ENCODE results near the gene ACOT7.

Gene ACOT7

DNA sequence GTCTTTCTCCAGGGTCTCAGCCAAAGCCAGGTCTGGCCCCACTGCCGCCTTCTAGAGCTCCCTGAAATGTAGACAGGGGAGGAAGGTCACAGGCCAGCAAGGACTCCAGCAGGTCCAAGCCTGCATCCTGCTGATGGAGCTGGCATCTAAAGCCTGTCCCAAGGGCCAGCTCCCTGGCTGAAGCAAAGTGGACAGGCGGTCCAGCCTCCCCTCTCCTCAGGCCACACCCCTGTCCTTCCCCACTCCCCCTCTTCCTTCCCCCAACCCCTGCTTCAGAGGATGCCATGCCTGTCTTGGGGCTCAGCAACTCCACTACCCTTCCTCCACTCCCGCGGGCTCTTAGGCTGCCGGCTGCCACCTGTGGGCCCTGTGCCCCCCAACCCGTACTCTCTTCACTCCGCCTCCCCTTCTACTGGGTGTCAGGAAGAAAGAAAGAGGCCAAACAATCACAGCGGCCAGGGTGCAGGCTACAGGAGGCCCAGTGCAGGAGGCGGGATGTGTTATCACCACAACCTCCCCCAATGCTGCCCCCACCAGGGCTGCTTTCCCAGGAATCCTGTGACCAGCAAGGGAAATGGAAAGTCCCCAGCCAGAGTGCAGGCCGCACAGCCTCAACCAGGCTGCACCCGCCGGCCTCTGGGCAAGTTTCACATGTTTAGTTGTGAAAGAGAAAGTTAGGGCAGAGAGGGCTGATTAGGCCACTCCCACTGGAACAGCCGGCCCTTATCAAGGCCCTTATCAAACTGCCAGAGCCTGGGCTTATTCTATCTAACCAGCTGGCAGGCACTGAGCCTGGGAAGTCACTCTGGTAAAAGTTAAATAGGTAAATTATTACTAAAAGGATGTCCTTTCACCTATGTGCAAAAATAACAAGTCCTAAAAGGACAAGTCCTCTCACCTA lies 34.1 kb downstream of the ACOT7 start:
- DNase-seq, result no peak

DNA sequence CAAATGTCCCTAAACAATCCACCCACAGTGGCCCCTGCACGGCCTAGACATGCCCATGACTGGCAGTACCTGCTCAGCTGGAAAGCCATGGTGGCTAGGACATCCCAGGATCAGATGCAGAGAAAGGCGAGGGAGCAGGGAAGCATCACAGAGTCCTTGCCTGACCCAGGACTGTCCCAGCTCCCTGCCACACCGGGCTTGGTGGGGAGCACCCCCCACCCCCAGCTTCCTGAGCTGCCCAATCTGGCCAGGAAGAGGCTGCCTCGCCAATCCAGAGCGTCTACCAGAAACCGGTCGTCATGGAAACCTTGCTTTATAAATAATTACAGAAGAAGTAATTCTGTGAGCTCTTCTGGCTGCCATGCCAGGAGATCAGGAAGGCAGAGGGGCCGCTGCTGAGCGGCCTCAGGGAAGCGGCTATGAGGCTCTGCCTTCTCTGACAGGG lies 34.8 kb downstream of the ACOT7 start:
- DNase-seq, result no peak

DNA sequence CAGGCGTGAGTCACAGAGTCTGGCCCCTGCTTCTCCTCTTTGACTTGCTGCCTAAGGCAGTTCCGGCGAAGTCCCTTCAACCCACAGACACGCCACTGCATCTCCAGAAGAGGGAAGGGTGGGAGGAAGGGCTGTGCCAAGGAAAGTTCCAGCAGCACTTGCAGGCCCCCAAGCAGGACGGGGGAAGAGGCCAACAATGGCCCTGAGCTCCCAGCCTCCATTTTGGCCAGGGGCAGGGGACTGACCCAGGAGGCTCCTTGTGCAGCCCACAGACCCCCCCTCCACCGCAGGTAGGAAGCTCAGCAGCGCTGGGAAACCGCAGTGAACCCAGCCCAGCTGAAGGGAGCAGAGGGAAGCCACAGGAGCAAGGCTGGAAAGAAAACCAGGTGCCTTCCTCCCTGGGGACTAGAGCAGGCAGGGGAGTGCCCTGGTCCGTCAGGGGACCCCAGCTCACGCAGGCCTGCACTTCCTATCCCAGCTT lies 35.4 kb downstream of the ACOT7 start:
- no peak for DNase-seq

DNA sequence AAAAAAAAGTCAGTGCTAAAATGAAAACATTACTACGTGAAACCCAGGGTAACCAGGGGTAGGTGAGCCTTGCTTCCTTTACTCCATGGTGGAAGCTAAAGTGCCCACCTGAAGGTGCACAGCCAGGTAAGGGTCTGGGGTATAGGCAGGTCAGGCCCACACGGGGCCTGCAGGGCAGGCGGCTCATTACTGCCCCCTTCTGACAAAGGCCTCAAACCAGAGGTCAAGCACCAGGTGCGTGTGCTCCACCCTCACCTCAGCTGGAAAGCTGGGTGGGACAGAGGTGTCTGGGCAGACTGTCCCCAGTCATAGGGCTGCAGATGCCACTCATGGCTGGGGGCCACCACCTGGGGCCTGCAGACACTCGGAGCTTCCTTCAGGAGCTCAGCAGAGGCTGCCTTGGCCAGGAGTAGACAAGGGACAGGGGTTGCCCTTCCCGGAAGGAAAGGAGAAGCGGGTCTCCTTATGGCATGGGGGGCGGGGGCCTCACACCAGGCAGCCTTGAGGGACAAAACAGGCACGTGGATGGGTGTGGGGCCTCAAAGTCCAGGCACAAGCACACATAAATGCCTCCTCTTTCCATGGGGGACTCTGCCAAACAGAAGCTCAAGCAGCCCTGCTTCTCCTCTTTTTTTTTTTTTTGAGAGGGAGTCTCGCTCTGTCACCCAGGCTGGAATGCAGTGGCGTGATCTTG lies 36.2 kb downstream of the ACOT7 start:
- no peak for DNase-seq

DNA sequence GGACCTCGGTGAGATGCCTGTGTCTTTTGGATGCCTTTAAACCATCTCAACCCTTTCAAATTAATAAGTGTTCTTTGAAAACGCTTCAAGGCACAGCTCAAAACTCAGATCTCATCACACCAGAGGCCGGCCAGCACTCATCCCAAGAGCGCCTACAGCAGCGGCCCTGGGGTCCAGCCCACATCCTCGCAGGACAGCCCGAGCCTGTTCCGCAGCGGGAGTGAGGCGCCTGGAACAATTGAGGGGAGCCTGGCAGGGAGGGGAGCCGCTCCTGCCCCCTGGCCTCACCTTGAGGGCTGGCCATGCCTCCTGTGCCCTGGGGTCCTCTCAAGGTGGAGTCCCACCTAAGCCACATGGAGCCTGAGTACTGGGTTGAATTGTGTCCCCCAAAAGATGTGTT lies 37.9 kb downstream of the ACOT7 start:
- no peak for DNase-seq

DNA sequence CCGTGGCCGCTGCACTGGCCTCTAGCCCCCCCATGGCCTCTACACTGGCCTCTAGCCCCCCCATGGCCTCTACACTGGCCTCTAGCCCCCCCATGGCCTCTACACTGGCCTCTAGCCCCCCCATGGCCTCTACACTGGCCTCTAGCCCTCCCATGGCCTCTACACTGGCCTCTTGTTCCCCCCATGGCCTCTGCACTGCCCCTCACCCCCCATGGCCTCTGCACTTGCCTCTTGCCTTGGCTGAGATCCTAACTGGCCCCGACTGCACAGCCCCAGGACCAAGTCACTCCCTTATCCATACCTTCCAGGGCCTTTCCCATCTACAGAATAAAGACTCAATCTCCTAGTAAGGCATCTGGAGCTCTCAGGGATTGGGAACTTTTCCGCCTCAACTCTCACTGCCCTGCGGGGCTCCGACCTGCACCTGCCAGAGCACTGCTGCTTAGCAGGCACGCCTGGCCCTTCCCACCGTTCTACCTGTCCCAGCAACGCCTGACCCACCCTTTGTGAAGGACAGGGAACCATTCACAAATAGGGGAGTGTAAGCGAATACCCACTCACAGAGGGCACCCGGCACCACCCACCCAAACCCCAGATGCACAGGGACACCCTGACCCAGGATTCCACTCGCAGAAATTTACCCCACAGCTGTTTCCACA lies 38.8 kb downstream of the ACOT7 start:
- no peak for DNase-seq

DNA sequence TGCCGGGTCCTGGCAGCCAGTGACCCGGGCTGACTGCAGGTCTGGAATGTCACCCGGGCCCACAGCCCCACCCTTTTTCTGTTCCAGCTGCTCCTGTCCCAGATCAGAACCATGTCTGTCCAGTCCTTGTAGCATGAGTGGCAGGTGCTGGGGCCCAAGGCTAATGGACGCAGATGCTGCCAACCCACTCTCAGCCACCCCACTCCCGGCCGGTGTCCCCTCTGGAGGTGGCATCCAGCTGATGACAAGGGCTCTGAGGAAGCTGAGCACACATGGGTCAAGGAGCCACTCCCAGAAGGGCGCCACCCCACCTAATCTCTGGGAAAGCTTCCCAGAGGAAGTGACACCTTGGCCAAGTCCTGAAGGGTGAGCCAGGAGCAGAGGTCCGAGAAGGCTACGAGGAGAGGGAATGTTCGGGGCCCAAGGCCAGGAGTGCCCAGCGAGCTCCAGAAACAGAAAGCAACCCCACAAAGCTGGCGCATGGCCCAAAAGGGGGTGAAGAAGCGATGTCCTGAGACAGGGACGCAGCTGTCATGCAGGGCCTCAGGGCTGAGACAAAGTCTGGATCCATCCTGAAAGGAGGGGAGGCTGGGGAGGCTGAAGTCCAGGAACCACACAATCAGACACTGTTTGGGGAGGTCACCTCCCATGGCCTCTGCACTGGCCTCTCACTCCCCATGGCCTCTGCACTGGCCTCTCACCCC lies 39.5 kb downstream of the ACOT7 start:
- no peak for DNase-seq

DNA sequence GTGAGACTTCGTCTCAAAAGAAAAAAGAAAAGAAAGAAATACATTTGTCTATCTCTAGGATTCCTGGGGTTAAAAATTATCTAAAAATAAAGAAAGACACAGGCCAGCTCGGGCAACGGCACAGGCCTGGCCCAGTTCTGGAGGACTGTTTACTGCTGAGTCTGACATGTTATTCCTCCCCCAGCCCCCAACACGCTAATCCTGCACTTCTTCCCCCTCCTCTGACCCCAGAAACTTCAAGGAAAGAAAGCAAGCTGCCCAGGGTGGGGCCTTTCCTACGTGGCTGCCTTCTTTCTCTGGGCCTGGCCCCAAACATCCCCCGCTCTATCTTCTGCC lies 40.0 kb downstream of the ACOT7 start:
- DNase-seq, result no peak

DNA sequence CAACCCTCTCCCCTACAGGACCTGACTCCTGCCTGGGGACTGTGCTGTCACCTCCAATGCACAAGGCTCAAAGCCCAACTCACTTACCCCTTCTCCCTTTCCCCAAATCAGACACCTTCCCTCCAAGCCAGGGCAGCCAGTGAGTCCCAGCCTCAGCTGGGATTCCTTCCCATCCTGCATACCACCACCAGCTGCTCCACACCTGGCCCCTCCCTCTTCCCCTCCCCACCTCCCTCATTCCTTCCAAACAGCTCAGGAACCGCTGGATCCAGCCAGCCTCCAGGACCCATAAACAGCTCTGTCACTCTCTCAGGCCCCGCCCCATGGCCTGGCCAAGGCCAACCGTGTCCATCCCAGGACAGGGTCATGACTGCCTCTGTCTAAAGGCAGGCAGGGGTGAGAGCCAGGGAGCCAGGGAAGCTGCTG lies 41.4 kb downstream of the ACOT7 start:
- no peak for DNase-seq

DNA sequence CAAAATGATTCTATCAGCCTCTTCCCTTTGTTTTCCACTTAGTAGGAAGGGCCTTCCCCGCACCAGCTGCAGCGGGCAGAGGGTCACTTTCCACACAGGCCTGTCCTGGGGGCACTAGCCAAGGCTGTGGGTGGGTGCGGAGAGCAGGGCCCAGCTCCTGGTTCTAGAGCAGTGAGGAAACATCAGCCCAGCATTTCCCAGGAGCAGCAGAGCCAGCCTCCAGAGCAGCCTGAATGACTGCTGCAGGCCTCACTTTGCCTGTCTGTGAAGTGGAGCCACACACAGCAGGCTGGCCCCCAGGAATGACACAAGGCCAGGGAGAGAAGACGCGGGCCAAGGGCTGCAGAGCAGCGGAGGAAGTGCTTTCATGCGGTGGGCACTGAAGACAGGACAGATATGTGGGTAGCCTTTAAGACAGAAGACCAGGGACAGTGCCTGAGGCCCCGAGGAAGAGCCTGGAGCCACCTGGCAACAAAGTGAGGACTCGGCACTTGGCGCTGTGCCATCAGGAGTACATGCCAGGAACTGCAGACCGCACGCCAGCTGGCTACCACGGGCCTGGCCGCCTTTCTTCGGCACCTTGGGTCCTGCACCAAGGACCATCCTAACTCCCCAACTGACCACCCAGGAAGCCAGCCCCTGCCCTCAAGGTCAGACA lies 42.0 kb downstream of the ACOT7 start:
- DNase-seq, result no peak

DNA sequence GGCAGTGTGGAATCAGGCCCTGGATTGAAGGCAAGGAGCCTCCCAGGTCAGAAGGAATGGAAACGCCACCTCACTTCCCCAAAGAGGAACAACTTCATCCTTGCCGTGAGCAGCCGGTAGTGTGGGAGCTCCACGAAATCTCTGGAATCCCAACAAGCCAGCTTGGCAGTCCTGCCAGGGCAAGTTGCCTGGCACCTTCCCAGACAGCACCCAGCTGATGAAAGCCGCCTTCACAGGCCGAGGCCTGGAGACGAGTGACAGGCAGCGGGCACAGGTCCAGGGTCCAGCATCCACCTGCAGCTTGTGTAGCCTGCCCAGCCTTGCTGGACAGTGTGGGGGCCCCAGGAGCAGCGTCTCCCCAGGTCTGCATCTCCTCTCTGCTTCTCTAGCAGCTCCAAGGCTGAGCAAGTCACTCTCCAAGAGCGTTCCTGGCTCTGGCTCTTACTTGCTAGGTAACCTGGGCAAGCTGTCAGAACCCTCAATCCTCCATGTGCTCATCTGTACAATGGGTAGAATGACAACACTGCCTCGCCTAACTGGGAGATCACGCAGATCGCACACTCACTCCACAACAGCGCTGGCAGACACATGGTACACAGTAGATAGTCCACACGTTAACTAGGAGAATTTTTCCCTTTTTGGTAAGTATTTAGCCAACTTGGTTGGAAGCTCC lies 43.0 kb downstream of the ACOT7 start:
- no peak for DNase-seq

DNA sequence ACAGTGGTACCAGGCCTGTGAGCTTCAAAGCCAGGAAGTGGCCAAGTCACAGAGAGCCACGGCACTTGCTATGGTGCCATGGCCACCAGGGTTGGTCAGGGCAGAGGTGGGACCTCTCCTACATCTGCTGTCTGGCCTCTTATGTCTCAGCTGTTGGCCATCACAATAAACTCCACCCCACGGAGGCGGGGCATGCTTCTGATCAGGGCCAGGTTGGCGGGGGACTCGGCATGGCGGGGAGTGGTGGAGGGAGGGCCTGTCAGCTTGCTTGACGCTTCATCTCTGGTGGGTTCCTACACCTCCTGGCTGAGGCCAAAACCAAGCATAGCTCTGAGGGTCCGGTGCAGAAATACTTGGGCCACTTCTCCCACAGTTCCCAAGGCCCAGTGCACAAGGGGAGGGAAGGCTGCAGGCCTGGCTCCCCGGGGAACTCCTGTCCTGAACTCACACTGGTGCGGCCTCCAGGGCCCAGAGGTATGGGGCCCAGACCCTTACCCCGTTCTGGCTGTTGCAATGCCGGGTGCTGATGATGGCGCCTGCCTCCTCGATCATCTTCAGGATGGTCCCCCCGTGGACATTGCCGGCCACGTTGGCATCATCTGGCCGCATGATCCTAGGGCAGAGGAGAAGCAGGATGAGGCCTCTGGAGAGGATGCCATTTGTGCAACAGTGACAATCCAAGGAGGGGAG lies 44.2 kb downstream of the ACOT7 start:
- DNase-seq, result no peak

DNA sequence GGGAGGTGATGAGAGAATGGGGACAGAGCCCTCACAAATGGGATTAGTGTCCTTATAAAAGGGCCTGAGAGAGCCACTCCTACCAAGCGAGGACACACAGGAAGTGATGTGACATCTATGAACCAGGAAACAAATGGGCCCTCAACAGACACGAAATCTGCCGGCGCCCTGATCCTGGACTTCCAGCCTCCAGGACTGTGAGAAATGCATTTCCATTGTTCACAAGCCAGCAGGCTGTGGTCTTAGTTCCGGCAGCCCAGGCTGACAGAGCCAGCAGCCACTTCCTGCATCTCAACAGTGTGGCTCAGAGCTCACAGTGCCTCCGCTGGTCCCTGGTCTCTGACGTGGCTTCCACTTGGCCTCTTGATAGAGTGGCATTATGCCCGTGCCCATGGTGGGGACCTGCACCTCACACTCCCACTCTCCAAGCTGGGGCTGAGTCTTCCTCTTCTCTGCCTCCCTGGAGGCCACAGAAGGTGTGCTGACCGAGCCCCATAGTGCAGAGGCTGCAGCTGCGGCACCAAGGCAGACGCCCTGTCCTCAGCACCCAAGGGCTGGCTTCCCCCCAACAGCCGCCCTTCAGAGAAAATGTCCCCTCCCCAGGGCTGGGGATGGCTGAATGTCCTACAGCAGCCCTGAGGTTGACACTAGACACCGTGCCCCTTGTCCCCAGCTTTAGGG lies 44.9 kb downstream of the ACOT7 start:
- no peak for DNase-seq

DNA sequence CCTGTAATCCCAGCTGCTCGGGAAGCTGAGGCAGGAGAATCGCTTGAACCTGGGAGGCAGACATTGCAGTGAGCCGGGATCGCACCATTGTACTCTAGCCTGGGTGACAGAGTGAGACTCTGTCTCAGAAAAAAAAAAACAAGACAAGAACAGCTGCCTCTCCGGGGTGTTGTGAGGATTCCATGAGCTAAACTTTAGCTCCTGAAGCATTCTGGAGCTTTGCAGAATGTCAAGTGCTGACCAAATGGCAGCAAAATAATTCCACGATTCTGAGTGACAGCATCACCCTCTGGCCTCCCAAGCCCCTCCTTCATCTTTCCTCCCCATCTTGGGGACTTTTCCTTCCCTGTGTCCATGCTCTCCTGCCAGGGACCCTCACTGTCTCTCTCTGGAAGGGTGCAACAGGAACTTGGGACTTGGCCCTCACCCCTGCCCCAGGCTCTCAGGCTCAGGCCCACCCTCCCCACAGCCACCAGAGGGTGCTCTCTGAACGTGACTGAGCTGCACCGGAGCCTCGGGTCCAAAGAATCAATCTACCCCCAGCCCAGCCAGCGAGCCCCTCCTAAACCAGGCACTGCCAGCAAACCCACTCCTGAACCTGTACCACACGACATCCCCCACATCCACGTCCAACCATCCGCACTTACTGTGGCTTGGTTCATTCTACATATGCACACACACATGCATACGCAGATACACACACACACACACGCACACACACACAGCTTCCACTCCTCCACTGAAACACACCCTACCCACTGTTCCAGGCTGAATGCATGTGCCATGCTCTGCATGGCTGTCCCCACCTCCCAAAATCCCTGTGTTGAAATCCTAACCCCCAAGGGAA lies 45.7 kb downstream of the ACOT7 start:
- no peak for DNase-seq

DNA sequence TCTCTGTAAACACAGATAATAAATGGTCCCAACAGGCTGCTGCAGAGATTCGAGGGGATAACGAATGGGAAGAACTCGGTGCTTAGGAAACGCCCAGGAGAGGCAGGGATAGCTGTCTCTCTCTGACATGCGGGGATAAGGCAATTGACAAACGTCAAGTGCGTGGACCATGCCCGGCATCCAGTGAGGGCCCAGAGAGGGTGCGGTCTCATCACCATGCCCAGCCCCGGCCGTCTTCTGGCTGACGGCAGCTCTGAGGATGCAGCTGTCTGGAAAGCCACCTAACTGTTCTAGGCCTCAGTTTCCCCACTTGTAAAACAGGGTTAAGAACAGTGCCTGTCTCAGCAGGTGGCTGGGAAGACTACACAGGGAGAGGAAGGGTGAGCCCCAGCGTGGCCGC lies 48.1 kb downstream of the ACOT7 start:
- no peak for DNase-seq

DNA sequence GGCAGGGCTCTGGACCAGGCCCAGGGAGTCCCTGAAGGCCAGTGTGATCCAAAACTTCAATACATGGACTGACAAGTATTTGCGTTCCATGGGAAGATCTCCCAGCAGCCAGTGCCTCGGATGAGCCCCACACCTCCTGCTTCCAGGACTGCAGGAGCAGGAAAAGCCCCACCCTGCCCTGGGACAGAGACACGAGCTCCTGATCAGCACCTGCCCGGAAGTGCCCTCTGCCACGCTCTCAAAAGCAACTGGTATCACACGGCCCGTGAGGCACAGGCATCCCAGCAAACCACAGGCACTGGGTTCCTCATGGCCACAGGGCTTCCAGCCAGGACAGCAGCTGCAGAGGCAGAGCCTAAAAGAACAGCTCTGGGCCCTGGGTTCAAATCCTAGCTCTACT lies 48.6 kb downstream of the ACOT7 start:
- no peak for DNase-seq

DNA sequence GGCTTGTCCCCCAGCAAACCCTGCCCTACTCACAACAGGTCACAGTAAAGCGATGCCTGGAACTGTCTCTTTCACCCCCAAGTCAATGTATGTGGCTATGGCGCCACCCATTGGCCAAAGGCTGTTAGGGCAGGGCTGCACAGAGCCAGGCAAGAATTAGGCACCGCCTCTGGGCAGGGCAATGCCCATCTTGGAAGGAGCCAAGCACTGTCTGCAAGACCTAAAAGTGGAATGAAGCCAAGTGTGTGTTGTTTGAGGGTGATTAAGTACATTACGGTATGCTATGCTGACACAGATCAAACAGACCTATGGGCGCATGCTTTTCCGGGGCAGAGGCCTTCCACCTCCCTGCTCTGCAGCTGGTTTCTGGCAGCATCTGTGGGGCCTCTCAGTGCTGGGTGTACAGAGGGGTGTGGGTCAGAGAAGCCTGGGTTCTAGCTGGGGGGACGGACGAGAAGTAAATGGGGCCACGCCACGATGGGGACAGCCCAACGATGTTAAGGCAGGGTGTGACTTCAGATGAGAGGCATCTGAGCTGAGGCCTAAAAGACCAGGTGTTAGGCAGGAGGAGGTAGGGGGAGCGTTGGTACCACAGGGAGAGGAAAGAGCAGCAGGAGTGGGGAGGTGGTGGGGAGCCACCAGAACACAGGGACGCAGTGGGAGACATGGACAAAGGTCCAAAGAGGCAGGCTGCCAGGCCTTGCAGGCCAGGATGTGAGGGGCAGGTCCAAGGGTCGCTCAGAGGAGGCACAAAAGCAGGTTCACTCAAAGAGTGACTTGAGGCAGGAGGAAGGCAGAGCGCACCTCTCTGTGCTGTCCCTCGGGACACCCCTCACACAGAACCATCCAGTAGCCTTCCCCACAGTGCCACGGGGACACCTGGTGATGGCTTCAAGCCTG lies 49.8 kb downstream of the ACOT7 start:
- DNase-seq, result no peak

DNA sequence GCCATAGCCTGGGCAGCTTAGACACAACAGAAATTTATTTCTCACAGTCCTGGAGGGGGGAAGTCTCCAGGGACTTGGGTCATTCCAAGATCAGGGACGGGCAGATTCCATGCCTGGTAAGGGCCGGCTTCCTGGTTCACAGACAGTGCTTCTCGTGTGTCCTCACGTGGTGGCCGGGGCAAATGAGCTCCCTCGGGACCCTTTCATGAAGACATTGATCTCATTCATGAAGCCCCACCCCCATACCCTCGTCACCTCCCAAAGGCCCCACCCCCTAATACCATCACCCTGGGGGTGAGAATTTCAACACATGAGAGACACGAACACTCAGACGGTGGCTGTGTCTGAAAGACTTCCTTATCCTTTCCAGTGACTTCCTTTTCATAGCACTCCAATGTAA lies 51.5 kb downstream of the ACOT7 start:
- no peak for DNase-seq

DNA sequence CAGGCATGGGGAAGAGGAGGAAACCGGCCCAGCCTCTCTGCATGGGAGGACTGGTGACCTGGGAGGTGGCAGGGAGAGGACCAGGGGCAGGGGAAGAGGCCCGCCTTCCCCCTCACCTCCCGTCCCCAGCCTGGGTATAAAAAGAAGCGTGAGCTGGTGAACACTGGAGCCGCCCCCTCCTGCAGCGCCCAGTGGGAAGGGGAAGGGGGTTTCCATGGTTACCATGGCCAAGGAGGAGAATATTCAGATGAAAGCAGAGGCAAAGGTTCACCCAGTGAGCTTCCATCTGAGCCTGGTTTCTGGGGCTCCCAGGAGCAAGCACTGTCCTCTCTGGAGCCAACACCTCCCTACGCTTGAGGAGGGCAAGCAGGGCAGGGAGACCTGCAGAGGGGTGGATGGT lies 54.9 kb downstream of the ACOT7 start:
- no peak for DNase-seq

All from NCI-H2081 treated with DMSO at 0.1 percent for 48 hours (cell line).